LHCN-M2 (cell line): ENCODE results near the gene PDCD11. TPM values are rescaled to one million over a fixed set of nuclear protein-coding genes. Genes with fewer than 3 reads are reported as not detected.
"Not testable (repeated sequence)": the region's sequence is repeated elsewhere in the genome, so short reads cannot be mapped to it uniquely, and the experiment has no call there.

Source experiments
- DNase-seq: peaks from one replicate; pipeline ENCODE4 v3.0.0-alpha.2; 2012; ENCODE audit warnings: low read depth
- total RNA-seq: library from RNA; depleted of rRNA; stranded (reverse); fragments of >200 nt; gene quantifications from 2 replicates; pipeline ENCODE4 v1.2.3, GENCODE V29; 2014; rRNA removed

The PDCD11 gene
- total RNA-seq, 1 experiment from 2014 or later: 37.3 TPM

DNA sequence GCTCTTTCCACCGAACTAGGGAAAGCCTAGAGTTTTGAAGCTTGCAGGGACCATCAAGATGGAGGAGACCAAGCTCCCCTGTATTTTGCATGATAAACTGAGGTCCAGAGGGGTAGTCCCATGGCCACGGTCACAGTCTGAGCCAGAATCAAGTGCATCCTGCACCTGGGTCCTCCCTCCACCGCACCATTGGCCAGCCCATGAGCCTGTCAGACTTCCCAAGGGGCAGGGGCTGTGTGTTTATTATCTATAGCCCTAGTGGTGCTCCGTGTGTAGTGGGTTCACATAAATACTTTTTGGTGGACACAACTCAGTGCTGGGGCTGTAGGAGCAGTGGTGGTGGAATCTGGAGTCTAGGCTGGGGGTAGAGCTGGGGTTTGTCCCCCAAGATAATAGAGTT is 79.0 kb downstream of the PDCD11 start:
- no peak for DNase-seq

DNA sequence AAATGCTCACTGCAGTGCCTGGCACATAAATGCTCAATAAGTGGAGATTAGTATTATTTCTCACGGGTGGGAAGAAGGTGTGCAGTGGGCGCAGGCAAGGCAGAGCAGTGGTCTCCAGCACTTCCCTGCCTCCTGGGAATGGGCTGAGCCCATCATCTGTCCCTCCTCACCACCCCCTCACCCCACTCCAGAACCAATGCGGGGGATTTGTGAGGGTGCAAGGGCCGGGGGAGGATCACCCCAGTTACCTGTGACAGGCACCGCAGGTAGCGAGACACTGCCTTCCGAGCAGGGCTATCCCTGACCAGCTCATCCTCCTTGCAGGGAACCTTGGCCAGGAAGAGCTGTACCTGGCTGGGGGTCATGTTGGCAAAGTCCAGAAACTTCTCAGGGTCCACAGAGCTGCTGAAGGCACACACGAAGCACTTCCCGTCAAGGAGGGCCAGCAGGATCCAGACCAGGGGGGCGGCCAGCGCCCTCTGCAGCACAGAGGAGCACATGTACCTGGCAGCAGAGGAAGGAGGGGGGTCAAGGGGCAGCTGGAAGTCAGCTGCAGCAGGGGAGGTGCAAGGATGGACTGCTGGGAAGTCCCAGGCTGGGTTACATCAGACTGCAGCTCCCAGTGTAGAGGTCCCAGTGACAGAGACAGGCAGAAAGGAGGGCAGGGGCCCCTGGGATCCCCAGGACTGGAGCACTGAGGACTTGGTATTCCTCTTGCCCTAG is 79.8 kb downstream of the PDCD11 start:
- DNase-seq: no peak

DNA sequence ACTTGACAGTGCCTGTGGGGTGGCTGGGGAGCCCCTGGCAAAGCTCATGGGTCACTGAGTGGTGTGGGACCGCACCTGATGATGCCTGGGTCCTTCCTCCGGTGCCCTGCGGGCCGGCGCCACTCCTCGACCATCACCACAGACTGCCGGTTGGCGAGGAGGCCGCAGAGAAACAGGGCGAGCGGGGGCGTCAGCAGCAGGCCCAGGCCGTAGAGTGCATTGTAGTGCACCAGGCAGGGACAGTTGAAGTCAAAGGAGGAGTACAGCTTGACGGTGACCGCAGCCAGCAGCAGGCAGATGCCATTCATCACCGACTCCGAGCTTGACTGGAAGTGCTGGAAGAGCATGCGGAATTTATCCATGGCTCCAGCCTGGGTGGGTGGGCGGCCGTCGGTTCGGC is 82.2 kb downstream of the PDCD11 start:
- DNase-seq: no peak

DNA sequence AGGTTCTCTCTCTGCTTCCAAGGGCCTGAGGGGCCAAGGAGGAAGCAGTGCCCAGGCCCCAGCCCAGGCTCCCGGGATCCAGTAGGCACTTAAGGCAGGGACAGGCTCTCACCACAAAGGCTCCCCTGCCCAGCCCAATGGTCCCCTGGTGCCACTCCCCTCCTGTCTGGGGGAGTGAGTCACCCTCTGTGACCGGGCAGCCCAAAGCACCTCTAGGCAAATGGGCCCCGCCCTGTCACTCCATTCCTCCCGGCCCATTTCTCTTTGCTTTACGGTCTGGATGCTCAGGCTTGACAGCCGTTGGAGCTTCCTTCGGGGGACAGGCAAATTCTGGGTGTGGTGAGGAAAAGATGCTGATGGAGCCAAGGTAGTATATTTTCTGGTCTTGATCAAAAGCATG is 82.7 kb downstream of the PDCD11 start, which contains the start of gene CALHM3:
Gene CALHM3, minus strand, starts transcription at position 106 of the 400 bp plus-strand sequence. CDS start 208 bp downstream, outside the sequence.
- DNase-seq: no peak

DNA sequence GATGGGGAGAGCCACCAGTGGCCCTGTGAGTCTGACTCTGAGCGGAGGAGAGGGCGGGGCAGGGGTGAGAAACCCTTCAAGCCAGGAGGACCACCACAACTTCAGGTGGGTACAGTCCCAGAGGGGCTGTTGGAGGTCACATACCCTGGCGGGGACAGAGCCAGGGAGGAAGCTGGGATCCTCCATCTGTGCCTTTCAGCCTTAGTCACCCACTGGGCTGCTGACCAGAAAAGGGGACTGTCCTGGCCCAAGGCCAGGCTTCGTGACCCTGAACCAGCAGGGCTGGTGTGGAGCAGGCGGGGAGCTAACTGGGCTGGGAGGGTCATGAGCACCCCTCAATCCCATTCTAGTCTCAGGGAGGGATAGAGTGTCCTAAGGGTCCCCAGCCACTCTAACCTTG is 84.1 kb downstream of the PDCD11 start:
- DNase-seq: peak; percentile 43

DNA sequence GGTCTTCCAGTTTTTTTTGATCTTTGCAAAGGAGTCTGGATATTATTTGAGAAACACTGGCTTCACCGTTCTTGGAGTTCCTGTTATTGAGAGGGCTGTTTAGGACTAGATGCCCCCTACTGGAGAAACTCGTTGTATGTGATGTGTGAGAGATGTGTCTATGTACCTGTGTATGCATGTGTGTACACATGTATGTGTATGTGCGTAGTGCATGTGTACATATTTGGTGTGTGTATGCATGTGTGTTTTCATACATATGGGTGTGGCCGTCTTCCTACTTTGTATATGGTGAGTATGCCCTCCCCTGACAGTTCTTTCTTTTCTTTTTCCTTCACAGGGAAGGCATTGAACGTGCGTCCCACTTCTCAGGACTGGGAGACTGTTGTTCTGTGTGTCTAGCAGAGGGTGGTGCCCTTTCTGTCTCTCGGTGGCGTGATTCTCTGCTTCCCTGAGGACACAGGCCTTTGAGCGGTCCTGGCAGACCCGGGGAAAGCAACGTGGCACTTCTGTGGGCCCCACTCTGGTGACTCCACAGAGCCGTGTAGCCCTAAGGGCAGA is 85.6 kb downstream of the PDCD11 start:
- DNase-seq: peak; percentile 67

DNA sequence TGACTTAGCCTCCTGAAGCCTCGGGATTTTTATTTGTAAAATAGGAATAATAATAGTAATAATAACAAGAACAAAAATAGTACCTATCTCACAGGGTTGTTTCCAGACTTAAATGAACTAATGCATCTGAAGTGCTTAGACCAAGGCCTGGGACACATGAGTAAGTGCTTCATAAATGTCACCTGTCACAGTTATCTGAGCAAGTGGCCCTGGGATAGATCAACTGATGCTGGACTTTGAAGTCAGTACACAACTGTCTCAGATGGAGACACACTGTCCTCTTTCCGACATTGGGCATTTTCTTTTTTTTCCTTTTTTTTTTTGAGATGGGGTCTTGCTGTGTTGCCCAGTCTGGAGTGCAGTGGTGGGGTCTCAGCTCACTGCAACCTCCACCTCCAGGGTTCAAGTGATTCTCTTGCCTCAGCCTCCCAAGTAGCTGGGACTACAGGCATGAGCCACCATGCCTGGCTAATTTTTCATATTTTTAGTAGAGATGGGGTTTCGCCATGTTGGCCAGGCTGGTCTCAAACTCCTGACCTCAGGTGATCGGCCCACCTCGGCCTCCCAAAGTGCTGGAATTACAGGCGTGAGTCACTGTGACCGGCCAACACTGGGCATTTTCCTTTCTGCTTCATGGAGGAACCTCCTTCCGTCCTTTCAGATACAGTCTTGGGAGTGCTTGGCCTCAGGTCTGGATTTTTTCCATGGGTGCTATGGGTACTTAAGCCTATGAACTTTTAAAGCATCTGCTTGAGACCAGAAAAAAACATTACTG is 90.4 kb downstream of the PDCD11 start:
- not testable (repeated sequence) for DNase-seq

DNA sequence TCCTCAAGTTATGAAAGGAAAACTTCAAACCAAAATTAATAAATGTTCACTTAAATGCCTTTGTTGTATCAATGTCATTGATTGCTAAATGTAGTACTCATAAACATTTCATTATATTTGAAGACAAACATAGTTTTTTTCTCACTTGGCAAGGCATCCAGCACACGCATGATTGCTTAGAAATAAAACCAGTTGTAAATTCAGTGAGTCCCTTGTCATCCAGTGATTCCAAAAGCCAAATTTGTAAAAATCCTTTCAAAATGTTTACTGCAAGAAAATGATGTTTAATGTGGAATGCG is 90.9 kb downstream of the PDCD11 start:
- DNase-seq: no peak

DNA sequence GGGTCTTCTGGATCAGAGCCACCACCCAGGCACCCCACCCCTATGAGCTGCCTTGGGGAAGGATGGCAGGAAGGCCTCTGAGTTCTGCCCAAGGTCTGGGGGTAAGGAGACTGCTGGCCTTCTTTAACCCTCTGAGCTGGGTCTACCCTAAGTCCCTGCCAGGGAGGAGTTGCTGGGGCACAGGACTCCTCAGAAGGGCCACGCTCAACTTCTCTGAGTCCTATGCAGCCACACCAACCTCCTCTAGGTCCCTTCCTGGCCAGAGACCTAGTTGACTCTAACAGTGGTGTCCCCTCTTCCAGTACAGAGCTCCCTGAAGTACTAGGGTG is 94.5 kb downstream of the PDCD11 start:
- no peak for DNase-seq

DNA sequence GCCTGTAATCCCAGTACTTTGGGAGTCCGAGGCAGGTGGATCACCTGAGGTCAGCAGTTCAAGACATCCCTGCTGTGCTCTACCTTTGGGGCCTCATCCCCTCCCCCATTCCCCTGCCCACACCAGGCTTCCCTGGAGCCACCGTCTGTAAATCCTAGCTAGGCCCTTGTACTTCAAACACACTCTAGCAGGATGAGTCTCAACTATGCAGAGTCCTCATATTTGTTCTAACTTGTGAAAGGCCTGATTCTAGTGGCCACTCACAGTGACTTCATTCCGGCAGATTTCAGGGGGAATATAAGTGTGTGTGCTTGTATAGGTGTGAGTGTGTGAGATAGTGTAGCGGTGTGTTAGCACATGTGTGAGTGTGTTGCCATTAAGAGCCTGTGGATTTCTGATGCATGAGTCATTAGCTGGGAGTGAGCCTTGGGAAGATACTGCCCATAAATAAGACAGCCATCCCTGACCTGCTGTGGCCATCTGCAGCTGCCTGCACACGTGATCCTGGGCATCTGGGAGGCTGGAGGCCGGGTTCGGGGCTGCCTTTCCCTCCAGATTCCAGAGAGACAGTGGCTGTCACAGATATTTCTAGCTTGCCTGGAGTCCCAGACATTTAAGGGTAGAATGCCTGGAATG is 95.4 kb downstream of the PDCD11 start:
- peak; percentile 99 for DNase-seq

DNA sequence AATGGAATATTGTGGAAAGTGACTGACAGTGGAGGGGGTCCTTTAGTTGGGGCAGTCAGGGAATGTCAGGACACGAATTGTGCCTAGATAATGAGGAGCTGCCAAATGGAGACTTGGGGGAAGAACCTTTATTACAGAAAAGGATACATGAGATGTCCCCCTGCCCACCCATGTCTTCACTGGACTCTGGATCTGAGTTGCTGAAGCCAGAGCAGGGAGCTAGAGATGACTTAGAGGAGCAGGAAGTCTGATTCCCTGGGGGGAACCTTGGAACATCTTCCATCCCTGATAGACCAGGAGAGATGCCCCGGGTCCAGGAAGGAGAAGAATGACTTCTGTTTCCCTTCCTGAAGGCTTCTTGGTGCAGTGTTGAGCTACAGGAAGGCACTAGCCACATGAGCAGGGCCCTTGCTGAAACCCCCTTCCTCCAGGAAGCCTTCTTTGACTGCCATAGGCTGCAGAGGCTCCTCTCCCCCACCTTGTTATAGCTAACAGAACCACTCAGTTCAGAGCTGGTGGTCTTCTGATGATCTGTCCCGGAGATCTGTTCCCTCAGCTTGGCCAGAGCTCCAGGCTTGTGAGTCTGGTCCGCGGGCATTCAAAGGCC is 96.3 kb downstream of the PDCD11 start:
- no peak for DNase-seq

DNA sequence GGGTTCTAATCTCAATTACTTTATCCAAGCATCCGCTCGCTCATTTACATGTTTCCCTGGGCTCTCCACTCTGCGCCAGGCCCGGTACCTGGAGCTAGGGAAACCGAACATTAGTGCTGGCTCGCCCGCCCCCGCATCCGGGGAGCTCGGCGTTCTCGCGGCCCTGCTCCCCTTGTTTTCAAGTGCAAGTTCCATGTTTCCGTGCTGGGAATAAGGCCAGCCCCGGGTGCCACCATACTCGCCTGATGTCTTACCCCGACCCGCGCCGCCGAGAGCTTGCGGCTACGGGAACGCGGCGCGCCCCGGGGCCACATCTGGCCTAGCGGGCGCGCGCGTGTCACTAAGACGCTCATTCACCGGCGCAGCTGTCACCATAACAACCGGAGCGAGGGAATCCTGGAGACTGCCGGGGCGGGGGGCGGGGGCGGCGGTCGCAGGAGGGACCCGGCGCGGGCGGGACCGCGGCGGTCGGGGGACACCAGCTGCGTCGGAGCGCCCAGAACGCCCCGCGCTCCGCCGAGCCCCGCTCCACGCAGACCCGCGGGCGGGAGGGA is 97.0 kb downstream of the PDCD11 start, which contains the start of gene NEURL1:
Gene NEURL1, plus strand, starts transcription at position 344 of the 554 bp plus-strand sequence. CDS start 683 bp downstream, outside the sequence.
- DNase-seq: no peak

DNA sequence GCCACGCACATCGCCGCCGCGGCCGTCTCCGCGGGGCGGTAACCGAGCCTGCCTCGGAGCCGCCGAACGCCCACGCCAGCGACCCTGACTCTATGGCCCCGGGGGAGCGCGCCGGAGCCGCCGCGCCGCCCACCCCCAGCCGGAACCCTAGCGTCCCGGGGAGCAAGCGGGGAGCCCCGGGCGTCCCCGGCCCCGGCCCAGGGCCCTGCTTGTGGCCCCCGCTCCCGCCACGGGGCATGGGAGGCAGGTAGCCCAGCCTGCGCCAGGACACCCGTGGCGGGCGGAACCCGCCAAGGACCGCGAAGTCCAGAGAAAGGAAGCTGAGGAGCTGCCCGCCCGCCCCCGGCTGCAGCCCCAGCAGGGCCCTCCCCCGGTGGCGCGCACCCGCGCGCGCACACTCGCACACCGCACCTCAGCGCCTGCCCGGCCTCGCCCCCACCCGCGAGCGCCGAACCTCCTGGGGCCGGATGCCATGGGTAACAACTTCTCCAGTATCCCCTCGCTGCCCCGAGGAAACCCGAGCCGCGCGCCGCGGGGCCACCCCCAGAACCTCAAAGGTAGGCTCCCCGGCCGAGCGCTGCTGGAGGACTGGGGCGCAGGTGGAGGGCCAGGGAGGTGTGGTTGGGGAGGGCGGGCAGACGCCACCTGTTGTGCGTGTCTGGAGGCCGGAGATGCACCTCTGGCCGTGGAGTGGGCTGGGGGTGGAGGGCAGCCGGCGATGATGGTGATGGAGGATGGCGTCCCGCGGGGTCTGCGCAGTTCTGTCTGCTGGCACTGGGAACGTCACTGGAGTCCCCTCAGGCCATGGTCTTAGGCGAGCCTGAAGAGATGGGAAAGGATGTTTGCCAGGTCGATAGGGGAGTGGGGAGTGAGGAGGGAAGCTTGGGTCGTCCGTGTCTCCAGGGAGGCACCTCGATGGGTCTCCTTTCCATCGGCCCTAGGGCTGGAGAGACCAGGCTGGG is 97.8 kb downstream of the PDCD11 start:
- DNase-seq: no peak

DNA sequence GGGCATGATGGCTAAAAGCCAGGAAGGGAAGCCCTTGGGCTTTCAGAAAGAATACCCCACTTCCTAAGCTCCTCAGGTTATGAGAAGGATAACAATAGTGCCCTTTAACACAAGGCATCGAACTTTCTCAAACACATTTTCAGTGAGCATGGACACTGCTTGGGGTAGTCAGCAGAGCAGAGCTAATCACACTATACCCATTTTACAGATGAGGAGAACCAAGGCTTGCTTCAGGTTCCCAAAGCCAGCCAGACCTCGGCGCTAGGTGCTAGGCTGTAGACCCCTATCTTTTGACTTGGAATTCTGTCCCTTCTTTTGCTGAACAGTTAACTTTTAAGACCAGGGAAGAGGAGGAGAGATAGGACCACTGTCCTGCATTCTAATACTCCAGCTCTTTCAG is 98.9 kb downstream of the PDCD11 start:
- DNase-seq: no peak

Other genes with a start within 250 kb of the PDCD11 start
- 35.5 and 41.8 TPM in 2 replicates for gene NT5C2, start 203.4 kb upstream of the PDCD11 start, total RNA-seq
- not detected in 2 replicates for gene RPEL1, start 150.7 kb upstream of the PDCD11 start, total RNA-seq
- gene INA, start 119.5 kb upstream of the PDCD11 start, total RNA-seq: not detected in 2 replicates
- 16.1 and 17.2 TPM in 2 replicates for gene PCGF6, start 45.5 kb upstream of the PDCD11 start, total RNA-seq
- gene TAF5, start 28.6 kb upstream of the PDCD11 start, total RNA-seq: 6.5 and 6.9 TPM in 2 replicates
- 276 and 387 TPM in 2 replicates for gene ATP5MK, start 151 bp upstream of the PDCD11 start, total RNA-seq
- 28.0 and 28.1 TPM in 2 replicates for gene CALHM2, start 55.7 kb downstream of the PDCD11 start, total RNA-seq
- gene CALHM1, start 62.3 kb downstream of the PDCD11 start, total RNA-seq: not detected in 2 replicates
- gene CALHM3, start 82.6 kb downstream of the PDCD11 start, total RNA-seq: not detected in 2 replicates
- gene NEURL1, start 97.1 kb downstream of the PDCD11 start, total RNA-seq: 0.06 TPM in 1 of 2 replicates, not detected in the other